Suprapubic skin (tissue), 4 donors: ENCODE data around the gene ZBTB25. TPM values are rescaled to one million over a fixed set of nuclear protein-coding genes. Genes with fewer than 3 reads are reported as not detected.

Source experiments
- DNase-seq, 2 donors: peaks; one replicate each; pipeline ENCODE4 v3.0.0-alpha.2; 2019; ENCODE audit warnings: low spot score in 2 of 2
- H3K27ac ChIP-seq: fragments of 200-600 bp; sonication (generic); one replicate; pipeline ENCODE4 v1.5.1; 2019
- H3K27me3 ChIP-seq: fragments of 200-600 bp; sonication (generic); one replicate; pipeline ENCODE4 v1.5.1; 2019
- H3K36me3 ChIP-seq: fragments of 200-600 bp; sonication (generic); one replicate; pipeline ENCODE4 v1.5.1; 2019
- H3K4me1 ChIP-seq: fragments of 200-600 bp; sonication (generic); one replicate; pipeline ENCODE4 v1.5.1; 2019
- H3K4me3 ChIP-seq: fragments of 200-600 bp; sonication (generic); one replicate; pipeline ENCODE4 v1.5.1; 2019; ENCODE audit warnings: mild to moderate bottlenecking
- H3K9me3 ChIP-seq: fragments of 200-600 bp; sonication (generic); one replicate; pipeline ENCODE4 v1.5.1; 2019
- CTCF ChIP-seq, 2 donors: fragments of 200-600 bp in 1 of 2; fragments of 450-650 bp in 1 of 2; sonication (generic) in 1 of 2; IDR thresholded peaks; one replicate each; pipeline ENCODE4 v1.5.1; 2016 to 2019; ENCODE audit warnings: antibody characterized with exemption in 2 of 2, mild to moderate bottlenecking in 1 of 2, moderate library complexity in 1 of 2
- EP300 ChIP-seq: sonication (generic); formaldehyde crosslinking; IDR thresholded peaks from one replicate; pipeline ENCODE4 v1.6.1; 2017; ENCODE audit warnings: antibody characterized with exemption
- POLR2A ChIP-seq, 2 donors: fragments of 450-650 bp; IDR thresholded peaks; one replicate each; pipeline ENCODE4 v1.6.1; 2017; ENCODE audit warnings: antibody characterized with exemption in 2 of 2, mild to moderate bottlenecking in 2 of 2, moderate library complexity in 2 of 2
- POLR2AphosphoS5 ChIP-seq, 3 donors: sonication (generic); formaldehyde crosslinking; IDR thresholded peaks; one replicate each; pipeline ENCODE4 v1.6.1; 2017; ENCODE audit warnings: antibody characterized with exemption in 3 of 3
- WGBS: methylation state at CpG from one replicate; pipeline ENCODE4 v1.1.5; 2018; 5-methylcytosine and 5-hydroxymethylcytosine counted together
- total RNA-seq, 4 donors: library from RNA; depleted of rRNA; stranded (reverse); fragments of >200 nt; gene quantifications; one replicate each; pipeline ENCODE4 v1.1.0, GENCODE V29; 2016

The ZBTB25 gene
- total RNA-seq, 4 donors from 2014 or later = 5.9 to 29.9 (median 11.4) TPM

- Histone ChIP-seq H3K4me3 (peak overlapping the region; percentile 68), H3K27me3 (peaks cover 6% of the 10 kb centered on the region), H3K4me1 (peaks cover 47% of the 10 kb centered on the region), H3K9me3 (no peaks in the 10 kb centered on the region), H3K36me3 (no peaks in the 10 kb centered on the region), H3K27ac (no peak overlapping the region)
- 34% methylated on average over 4 of the region's 4 CpGs for WGBS
- no peak for TF ChIP-seq POLR2AphosphoS5 (IDR thresholded peaks at IDR 0.05)
- TF ChIP-seq CTCF (IDR thresholded peaks at IDR 0.05) = no peak
- no peak for TF ChIP-seq EP300
- no peak for TF ChIP-seq POLR2A (IDR thresholded peaks at IDR 0.05)
- no peak for DNase-seq
Observed at GRCh38 chr14:64542836-64543201, 39.2 kb upstream of the ZBTB25 start.

- Histone ChIP-seq H3K27ac (no peak overlapping the region), H3K4me3 (peak overlapping the region; percentile 68), H3K4me1 (peaks cover 47% of the 10 kb centered on the region), H3K27me3 (peaks cover 6% of the 10 kb centered on the region), H3K9me3 (no peaks in the 10 kb centered on the region), H3K36me3 (no peaks in the 10 kb centered on the region)
- WGBS = 12% methylated on average over 34 of the region's 61 CpGs
- TF ChIP-seq EP300 = no peak
- no peak for TF ChIP-seq POLR2A (IDR thresholded peaks at IDR 0.05)
- TF ChIP-seq POLR2AphosphoS5 (IDR thresholded peaks at IDR 0.05) = no peak
- no peak for TF ChIP-seq CTCF (IDR thresholded peaks at IDR 0.05)
- DNase-seq = peak in 1 of 2 donors; percentile 73
Observed at GRCh38 chr14:64541972-64542835, 38.6 kb upstream of the ZBTB25 start.

- TF ChIP-seq EP300 (no peak), POLR2A (IDR thresholded peaks at IDR 0.05) (no peak), CTCF (IDR thresholded peaks at IDR 0.05) (no peak), POLR2AphosphoS5 (IDR thresholded peaks at IDR 0.05) (no peak)
- H3K27ac ChIP-seq = no peak overlapping the region
- no CpG with 5 or more reads among the region's 73 CpGs for WGBS
- no peaks in the 10 kb centered on the region for H3K9me3 ChIP-seq
- DNase-seq = peak; percentile 78 to 82
- H3K27me3 ChIP-seq = peaks cover 6% of the 10 kb centered on the region
- peak overlapping the region; percentile 68 for H3K4me3 ChIP-seq
- peaks cover 47% of the 10 kb centered on the region for H3K4me1 ChIP-seq
- H3K36me3 ChIP-seq = no peaks in the 10 kb centered on the region
Observed at GRCh38 chr14:64541261-64541971, 37.8 kb upstream of the ZBTB25 start.

- Histone ChIP-seq H3K27ac (peak within 1 kb of the TSS; percentile 89), H3K4me3 (peak within 1 kb of the TSS; percentile 68), H3K4me1 (peaks cover 47% of the 10 kb centered on the region), H3K27me3 (peaks cover 6% of the 10 kb centered on the region), H3K36me3 (no peaks in the 10 kb centered on the region), H3K9me3 (no peaks in the 10 kb centered on the region)
- DNase-seq = peak; percentile 99 to 100
- TF ChIP-seq POLR2AphosphoS5 (IDR thresholded peaks at IDR 0.05) (peak; percentile 16 to 98 (median 89)), EP300 (no peak), POLR2A (IDR thresholded peaks at IDR 0.05) (peak; percentile 90 to 96), CTCF (IDR thresholded peaks at IDR 0.05) (peak; percentile 60 to 91)
- WGBS = 4% methylated on average over 36 of the region's 79 CpGs
Observed at GRCh38 chr14:64540208-64541202, 36.9 kb upstream of the ZBTB25 start, which contains the start of gene HSPA2. HSPA2 (plus strand) TSS chr14:64540741; CDS start chr14:64540850, 109 bp downstream.
